Bronchial epithelial cell (primary cell): Measurements from ENCODE around the gene DLL1. TPM values are rescaled to one million over a fixed set of nuclear protein-coding genes. Genes with fewer than 3 reads are reported as not detected.

Experiments
- DNase-seq: peaks from one replicate; pipeline ENCODE4 v3.0.0-alpha.2; 2010; ENCODE audit warnings: low read depth
- FAIRE-seq: peaks from 2 replicates; lab custom pipeline; 2011; peaks lifted over from hg19 to GRCh38; lab: Jason Lieb, UNC
- H3K27me3 ChIP-seq: 2 replicates; pipeline ENCODE4 v1.5.1; 2011; ENCODE audit warnings: low read length; ENCODE audit not compliant: control insufficient read depth, insufficient read depth
- H3K36me3 ChIP-seq: 2 replicates; pipeline ENCODE4 v1.5.1; 2011; ENCODE audit warnings: low read length; ENCODE audit not compliant: control insufficient read depth, insufficient read depth
- H3K4me3 ChIP-seq: 2 replicates; pipeline ENCODE4 v1.5.1; 2011; ENCODE audit warnings: mild to moderate bottlenecking, low read depth, low read length, control low read depth
- CTCF ChIP-seq: IDR thresholded peaks from 2 replicates; pipeline ENCODE4 v1.5.1; 2011; ENCODE audit warnings: mild to moderate bottlenecking, moderate library complexity, low read length, control low read depth, inconsistent platforms; ENCODE audit not compliant: insufficient read depth, severe bottlenecking
- total RNA-seq: library from RNA; depleted of rRNA; stranded (reverse); fragments of >200 nt; gene quantifications from 2 replicates; pipeline ENCODE4 v1.2.1, GENCODE V29; 2014

DLL1 gene
- total RNA-seq, 1 donor from 2014 or later = 4.7 TPM

GRCh38 chr6:170293341-170294231 is 2.7 kb upstream of the DLL1 start:
- Histone ChIP-seq H3K27me3 (peaks cover 2% of the 10 kb centered on the region), H3K36me3 (no peaks in the 10 kb centered on the region), H3K4me3 (no peak overlapping the region)
- DNase-seq (no peak), FAIRE-seq (no peak)
- TF ChIP-seq CTCF = no peak

GRCh38 chr6:170292407-170293158 is 1.7 kb upstream of the DLL1 start:
- Histone ChIP-seq H3K27me3 (peaks cover 2% of the 10 kb centered on the region), H3K4me3 (no peak overlapping the region), H3K36me3 (peaks cover 6% of the 10 kb centered on the region)
- FAIRE-seq = no peak
- TF ChIP-seq CTCF = no peak
- peak; percentile 46 for DNase-seq

GRCh38 chr6:170292111-170292406 is 1.2 kb upstream of the DLL1 start:
- Histone ChIP-seq H3K27me3 (peaks cover 2% of the 10 kb centered on the region), H3K36me3 (peaks cover 7% of the 10 kb centered on the region), H3K4me3 (no peak overlapping the region)
- no peak for FAIRE-seq
- no peak for DNase-seq
- no peak for TF ChIP-seq CTCF

- FAIRE-seq (no peak), DNase-seq (peak; percentile 52)
- peaks cover 2% of the 10 kb centered on the region for H3K27me3 ChIP-seq
- TF ChIP-seq CTCF = peak; percentile 19
- peaks cover 10% of the 10 kb centered on the region for H3K36me3 ChIP-seq
- H3K4me3 ChIP-seq = peak overlapping the region; percentile 54
Measured at GRCh38 chr6:170291271-170292110, 613 bp upstream of the DLL1 start.

- FAIRE-seq = no peak
- Histone ChIP-seq H3K27me3 (peaks cover 2% of the 10 kb centered on the region), H3K4me3 (peak overlapping the region; percentile 54), H3K36me3 (peaks cover 13% of the 10 kb centered on the region)
- TF ChIP-seq CTCF = no peak
- no peak for DNase-seq
Measured at GRCh38 chr6:170289951-170290295, 955 bp downstream of the DLL1 start.
